GM12892 (cell line): Measurements from ENCODE around the gene SHH.

Experiments used
- DNase-seq: peaks from one replicate; pipeline ENCODE4 v3.0.0; 2011; ENCODE audit not compliant: insufficient read length
- FAIRE-seq: peaks from 2 replicates; lab custom pipeline; 2011; peaks lifted over from hg19 to GRCh38; lab: Jason Lieb, UNC
- POLR2A ChIP-seq: IDR thresholded peaks from 2 replicates; pipeline ENCODE4 v1.6.1; 2011; ENCODE audit warnings: low read depth, low read length, control low read depth
- POLR2AphosphoS5 ChIP-seq: IDR thresholded peaks from 2 replicates; pipeline ENCODE4 v1.6.1; 2011; ENCODE audit warnings: low read depth, low read length, control low read depth
- TAF1 ChIP-seq: IDR thresholded peaks from 2 replicates; pipeline ENCODE4 v1.6.1; 2011; ENCODE audit warnings: low read depth, mild to moderate bottlenecking, control low read depth, low read length, borderline replicate concordance

The SHH gene

DNA sequence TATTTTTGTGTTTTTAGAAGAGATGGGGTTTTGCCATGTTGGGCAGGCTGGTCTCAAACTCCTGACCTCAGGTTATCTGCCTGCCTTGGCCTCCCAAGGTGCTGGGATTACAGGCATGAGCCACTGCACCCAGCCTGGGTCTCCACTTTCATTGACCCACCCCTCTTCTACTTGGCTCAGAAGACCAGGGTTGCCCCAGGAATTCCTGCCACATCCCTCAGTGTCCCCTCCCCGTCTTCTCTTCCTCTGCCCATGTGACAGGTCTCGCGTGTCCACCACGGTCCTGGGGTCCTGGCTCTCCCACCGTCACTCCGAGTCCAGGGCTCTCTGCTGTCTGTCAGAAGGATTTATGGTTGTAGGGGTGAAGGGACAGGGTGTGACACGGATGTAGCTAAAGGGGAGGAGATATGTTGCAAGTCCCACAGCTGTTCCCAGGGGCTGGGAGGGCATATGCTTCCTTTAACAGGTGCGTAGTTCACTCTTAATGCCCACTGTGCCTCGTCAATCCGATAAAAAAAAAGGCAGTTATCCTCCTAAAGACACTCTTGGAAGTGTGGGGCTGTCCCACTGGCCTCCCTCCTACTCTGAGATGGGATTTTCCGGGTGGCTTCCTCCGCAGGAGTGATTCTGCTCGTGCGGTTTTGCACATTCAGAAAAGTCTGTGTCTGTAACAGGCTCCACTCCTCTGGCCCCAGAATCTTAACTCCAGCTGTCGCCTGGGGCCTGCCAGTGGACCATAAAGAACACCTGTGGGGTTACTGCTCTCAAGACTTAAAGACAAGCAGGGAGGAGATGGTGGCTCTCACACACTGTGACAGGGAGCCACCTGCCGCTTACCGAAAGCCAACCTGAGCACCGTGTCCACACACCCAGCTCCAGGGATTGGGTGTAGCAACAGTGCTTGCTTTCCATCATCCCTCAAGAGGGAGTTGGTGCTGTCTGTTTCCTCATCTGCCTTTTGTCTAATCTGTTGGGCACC, 36.7 kb upstream of the SHH start:
- TF ChIP-seq POLR2AphosphoS5 (no peak), POLR2A (no peak), TAF1 (no peak)
- DNase-seq (no peak), FAIRE-seq (no peak)

DNA sequence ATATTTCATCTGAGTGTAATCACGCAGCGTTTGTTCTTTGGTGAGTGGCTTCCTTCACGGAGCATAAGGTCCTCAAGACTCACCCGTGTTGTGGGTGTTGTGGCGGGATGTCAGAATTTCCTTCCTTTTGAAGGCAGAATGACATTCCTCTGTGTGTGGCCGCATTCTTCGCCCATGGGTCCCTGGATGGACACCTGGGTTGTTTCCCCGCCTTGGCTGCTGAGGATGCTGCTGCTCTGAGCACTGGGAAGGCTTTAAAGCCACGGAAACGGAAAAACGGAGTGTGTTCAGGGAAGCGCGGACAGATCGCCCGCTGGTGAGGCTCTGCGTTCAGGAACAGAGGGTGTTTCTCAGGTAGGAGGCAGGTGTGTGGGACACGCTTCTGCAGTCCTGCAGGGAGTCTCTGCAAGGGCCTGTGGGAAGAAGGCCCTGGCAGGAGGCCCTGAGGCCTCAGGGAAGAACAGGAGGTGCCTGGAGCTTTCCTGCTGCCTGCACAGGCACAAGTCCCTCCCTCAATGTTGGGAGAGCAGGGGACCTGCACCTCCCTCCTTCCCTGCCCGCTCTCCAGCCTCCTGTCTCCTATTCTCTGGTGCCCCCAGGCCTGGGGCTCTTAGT, 35.7 kb upstream of the SHH start:
- FAIRE-seq (no peak), DNase-seq (no peak)
- TF ChIP-seq POLR2A: no peak
- no peak for TF ChIP-seq POLR2AphosphoS5
- TF ChIP-seq TAF1: no peak

DNA sequence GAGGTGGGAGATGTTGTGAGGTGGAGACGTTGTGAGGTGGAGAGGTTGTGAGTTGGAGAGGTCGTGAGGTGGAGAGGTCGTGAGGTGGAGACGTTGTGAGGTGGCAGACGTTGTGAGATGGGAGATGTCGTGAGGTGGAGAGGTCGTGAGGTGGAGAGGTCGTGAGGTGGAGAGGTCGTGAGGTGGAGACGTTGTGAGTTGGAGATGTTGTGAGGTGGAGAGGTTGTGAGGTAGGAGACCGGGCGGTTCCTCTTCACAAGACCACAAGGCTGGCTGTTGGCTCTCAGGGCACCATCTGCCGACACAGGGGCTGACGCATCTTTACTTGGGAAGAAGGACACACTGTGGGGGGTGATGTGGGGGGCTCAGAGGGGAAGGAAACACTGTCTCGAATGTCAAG, 34.7 kb upstream of the SHH start:
- TF ChIP-seq TAF1: no peak
- no peak for TF ChIP-seq POLR2AphosphoS5
- no peak for TF ChIP-seq POLR2A

DNA sequence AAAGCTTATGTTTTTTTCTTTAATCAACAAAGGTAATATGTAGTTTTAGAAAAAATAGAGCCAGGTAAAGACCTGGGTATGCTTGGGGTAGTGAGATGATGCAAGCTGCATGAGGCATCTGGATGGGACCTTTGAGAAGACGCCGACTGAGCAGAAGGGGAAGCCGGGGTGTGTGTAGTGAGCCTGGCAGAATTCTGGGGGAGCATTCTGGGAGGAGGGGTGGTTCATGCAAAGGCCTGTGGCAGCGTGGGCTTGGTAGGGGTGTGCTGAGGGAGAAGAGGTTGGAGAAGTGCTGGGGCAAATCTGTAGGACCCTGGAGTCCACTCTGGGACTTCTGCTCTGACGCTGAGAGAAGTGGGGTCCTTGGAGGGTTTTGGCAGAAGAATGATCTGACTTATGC, 33.9 kb upstream of the SHH start:
- FAIRE-seq: no peak
- no peak for DNase-seq
- TF ChIP-seq TAF1: no peak

More for the DNA sequence above, 34.7 kb upstream of the SHH start:
- FAIRE-seq (no peak), DNase-seq (no peak)

DNA sequence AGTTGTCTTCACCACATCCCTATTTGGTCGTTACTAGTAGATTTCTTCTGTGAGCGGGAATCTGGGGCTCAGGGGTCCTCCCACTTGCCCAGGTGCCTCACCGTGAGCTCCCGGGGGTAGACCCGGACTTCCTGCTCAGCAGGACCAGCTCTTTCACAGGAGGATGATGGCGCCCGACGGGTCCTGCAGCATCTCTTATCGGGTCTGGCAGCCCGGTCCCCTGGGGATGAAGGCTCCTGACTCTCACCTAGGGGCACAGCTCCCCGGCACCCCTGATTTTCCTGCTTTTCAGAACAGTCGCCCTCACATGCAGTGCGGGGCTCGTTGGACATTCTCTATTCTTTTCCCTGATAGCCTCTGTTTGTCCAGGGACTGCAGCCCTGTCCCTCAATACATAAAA, 33.0 kb upstream of the SHH start:
- FAIRE-seq (no peak), DNase-seq (no peak)
- TF ChIP-seq TAF1 (no peak), POLR2AphosphoS5 (no peak), POLR2A (no peak)

DNA sequence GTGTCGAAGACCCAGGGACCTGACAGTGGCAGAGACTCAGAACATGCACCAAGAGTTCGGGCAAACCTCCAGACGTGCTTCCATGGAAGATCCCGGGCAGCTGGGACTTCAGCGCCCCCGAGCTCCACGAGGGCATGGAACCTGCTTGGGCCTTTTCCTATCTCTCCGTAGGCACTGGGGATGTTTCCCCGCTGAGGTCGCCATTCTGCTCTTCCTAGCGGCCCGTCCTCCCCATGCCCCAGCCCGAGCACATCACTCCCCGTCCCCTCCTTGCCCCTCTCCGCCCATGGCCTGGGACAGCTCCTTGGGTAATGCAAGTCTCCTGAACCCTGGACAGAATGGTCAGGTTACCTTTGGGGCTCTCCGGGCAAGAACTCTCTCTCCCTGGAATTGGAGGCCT, 32.3 kb upstream of the SHH start:
- no peak for FAIRE-seq
- DNase-seq: no peak
- TF ChIP-seq TAF1 (no peak), POLR2A (no peak), POLR2AphosphoS5 (no peak)

DNA sequence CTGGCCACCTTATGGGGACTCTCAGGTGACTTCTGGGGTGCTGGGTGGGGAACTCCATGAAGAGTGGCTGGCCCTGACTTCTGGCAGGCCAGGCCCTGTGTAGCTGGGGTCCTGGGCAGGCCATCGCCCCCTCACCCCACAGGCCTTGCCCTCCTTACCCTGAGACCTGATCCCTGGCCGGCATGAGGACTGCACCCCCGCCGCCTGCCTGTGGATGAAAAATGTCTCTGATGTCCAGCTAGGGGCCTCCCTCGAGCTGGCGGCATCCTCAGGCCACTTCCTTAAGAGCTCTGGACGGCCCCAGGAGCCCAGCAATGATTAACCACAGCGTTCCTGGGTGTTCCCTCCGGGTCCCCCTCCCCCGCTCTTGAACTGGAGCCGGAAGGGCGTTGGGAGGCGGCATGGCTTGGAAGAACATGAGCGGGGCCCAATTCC, 31.8 kb upstream of the SHH start:
- no peak for TF ChIP-seq POLR2A
- TF ChIP-seq TAF1: no peak
- DNase-seq: no peak
- FAIRE-seq: no peak

DNA sequence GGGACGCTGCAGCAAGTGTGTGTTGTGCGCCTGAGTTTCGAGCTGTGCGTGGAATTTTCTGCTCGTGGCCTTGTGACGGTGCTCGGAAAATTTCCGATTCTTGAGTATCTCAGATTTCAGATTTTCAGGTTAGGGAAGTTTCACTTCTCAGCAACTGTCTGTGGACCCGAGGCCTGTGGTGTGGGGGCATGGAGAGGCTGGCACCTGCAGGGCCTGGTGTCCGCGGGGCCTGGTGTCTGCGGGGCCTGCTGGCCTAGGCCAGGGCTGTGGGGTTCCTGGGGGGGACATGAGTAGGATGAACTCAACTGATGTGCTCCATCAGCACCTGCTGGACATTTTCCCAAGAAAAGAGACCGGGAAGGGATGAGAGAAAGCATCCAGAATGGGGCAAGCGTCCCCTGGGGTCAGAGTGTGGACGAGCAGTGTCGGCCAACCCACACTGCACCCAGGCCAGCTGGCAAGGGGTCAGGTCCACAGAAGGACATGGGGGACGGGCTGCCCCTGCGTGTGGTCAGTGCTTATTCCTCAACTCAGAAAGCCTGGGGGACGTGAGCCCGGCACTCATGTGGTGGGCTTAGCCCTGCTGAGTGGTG, 31.3 kb upstream of the SHH start:
- DNase-seq (no peak), FAIRE-seq (no peak)
- TF ChIP-seq TAF1: no peak
- no peak for TF ChIP-seq POLR2AphosphoS5
- TF ChIP-seq POLR2A: no peak

DNA sequence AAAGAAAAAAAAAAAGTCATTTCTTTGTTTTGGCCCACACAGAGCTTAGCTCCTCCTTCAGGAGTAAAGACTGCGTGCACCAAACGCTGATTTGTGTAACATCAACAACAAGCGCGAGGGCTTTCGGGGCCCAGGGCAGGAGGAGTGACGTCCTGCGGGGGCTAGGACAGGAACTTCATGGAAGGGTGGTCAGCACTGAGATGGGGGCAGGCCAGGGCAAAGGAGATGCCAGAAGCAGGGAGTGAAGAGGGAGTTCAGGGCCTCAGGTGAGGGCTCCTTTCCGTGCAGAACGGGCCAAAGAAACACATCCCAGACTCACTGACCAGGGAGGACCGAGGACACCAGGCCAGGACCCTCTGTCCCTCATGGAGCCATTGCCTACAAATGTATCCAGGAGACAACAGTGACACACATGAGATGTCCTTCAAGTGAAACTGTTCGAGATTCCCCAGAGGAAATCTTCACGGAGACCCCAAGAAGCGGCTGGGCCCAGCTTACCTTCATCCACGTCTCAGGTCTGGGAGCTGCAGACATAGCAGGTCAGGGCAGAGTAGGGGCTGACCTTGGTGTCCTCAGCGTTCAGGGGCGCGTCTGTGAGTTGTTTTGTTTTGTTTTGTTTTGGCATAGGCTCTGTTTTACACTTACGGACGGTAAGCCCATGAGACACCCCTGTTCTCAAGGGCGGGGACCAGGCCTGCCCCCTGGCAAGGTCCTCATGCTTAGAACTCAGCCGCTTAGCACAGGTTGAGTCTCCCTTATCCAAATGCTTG, 30.4 kb upstream of the SHH start:
- FAIRE-seq (no peak), DNase-seq (no peak)
- TF ChIP-seq POLR2A (no peak), TAF1 (no peak), POLR2AphosphoS5 (no peak)

DNA sequence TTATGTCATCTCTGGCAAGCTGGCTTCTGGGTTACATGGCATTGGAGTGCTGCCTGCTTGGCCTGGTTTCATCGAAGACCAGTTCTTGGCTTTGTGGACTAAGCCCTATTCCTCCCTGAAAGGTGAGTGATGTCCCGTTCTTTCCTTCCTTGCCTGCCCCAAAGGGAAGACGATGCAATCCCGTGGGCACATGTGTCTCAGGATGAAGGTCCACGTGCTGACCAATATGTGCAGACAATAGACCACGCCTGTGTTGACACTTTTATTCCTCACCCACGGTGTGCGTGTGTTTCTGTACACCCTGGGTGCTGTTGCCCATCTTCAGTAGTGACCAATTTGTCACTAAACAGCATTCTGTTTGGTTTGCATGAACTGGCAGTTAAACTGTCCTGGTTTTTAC, 28.6 kb upstream of the SHH start:
- DNase-seq: no peak
- FAIRE-seq: no peak
- TF ChIP-seq TAF1: no peak
- no peak for TF ChIP-seq POLR2A
- no peak for TF ChIP-seq POLR2AphosphoS5

DNA sequence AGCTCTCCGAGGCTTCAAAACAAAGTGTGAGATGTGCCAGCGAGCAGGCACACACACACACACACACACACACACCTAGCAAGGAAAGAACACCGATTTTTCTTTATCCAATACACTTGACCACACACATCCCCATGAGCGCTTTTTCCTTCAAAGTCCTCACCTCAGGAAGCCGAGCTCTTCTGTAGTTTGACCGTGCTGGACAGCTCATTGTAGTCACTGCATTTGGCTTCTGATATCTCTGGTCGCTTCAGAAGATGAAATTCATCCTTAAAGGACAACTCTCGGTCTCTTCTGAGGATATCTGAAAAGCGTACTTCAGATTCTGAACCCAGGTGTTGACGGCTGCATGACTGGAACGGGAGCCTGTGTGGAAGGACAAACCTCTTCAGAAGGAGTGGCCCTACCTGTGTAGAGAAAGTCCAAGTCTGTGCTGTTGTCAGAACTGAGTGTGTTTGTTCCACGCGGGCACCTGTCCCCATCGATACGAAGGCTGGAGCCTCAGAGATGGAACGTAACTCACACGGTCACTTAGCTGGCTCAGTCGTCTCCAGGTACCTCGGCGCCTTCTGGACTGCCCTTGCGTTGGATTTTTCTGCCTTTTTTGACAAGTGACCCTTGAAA, 28.1 kb upstream of the SHH start:
- TF ChIP-seq POLR2A (no peak), POLR2AphosphoS5 (no peak), TAF1 (no peak)
- no peak for FAIRE-seq
- DNase-seq: no peak
